Lower lobe of right lung (tissue), 2 donors: ENCODE data around the gene NXN. TPM values are rescaled to one million over a fixed set of nuclear protein-coding genes. Genes with fewer than 3 reads are reported as not detected.
A peak's percentile ranks its signal among the peaks of the same experiment; 100 is the strongest.
"Not testable (repeated sequence)": the region's sequence is repeated elsewhere in the genome, so short reads cannot be mapped to it uniquely, and the experiment has no call there.

ENCODE experiments used
- ATAC-seq, 2 donors: fragments of 200-7000 bp; cut with Tn5 transposase; one replicate each; pipeline ENCODE4 v1.9.1; 2020 to 2022; ENCODE audit warnings: mild to moderate bottlenecking in 2 of 2, moderate library complexity in 2 of 2
- DNase-seq: peaks from one replicate; pipeline ENCODE4 v3.0.0-alpha.2; 2020
- H3K27ac ChIP-seq: fragments of 200-600 bp; one replicate; pipeline ENCODE4 v1.8.0; 2022
- H3K27me3 ChIP-seq: fragments of 200-600 bp; one replicate; pipeline ENCODE4 v1.8.0; 2022; ENCODE audit warnings: low read depth
- H3K36me3 ChIP-seq: fragments of 200-600 bp; one replicate; pipeline ENCODE4 v1.8.0; 2022; ENCODE audit warnings: mild to moderate bottlenecking
- H3K4me1 ChIP-seq: fragments of 200-600 bp; one replicate; pipeline ENCODE4 v1.8.0; 2022
- H3K4me3 ChIP-seq: fragments of 200-600 bp; one replicate; pipeline ENCODE4 v1.8.0; 2022; ENCODE audit warnings: mild to moderate bottlenecking
- H3K9me3 ChIP-seq: fragments of 200-600 bp; one replicate; pipeline ENCODE4 v1.8.0; 2022
- intact Hi-C: fragments of 100-400 bp; cut with DNase I; formaldehyde crosslinking; loops from one replicate; pipeline ENCODE4 v1.11.0; 2022
- total RNA-seq: library from RNA; stranded (reverse); fragmentation: NEBNext Ultra II Directional; extraction: Animal tissue kit (Norgen Biotek cat#: 25700); gene quantifications from one replicate; pipeline ENCODE4 v1.2.1, GENCODE V29; 2021
- TF ChIP-seq, protein P1 (sequence below): fragments of 200-600 bp; IDR thresholded peaks from one replicate; pipeline ENCODE4 v1.8.0; 2022; ENCODE audit warnings: antibody characterized with exemption, mild to moderate bottlenecking
- donor health status: DM: no; HTN: yes; CAD: no; lungs with severe emphysema.

NXN gene
- total RNA-seq, 1 donor from 2014 or later: 42.6 TPM

DNA sequence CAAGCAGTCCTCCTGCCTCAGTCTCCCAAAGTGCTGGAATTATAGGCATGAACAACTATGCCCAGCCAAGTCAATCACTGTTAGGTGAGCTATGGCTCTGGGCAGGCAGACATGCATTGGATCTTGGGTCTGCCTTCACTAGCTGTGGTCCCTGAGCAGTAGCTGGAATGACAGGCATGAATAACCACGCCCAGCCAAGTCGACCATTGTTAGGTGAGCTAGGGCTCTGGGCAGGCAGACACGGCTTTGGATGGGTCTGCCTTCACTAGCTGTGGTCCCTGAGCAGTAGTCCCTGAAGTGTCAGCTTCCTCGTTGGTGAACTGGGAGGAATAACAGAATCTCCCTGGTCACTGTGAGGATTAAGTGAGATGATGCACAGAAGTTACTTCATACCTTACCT lies 191.0 kb downstream of the NXN start:
- Histone ChIP-seq H3K36me3 (peaks cover 58% of the 10 kb centered on the region), H3K4me1 (peaks cover 8% of the 10 kb centered on the region), H3K9me3 (no peaks in the 10 kb centered on the region), H3K27me3 (no peaks in the 10 kb centered on the region), H3K27ac (no peak overlapping the region), H3K4me3 (no peak overlapping the region)
- ATAC-seq (no peak), DNase-seq (no peak)
- intact Hi-C loops: no loop called here
- TF ChIP-seq, protein P1, sequence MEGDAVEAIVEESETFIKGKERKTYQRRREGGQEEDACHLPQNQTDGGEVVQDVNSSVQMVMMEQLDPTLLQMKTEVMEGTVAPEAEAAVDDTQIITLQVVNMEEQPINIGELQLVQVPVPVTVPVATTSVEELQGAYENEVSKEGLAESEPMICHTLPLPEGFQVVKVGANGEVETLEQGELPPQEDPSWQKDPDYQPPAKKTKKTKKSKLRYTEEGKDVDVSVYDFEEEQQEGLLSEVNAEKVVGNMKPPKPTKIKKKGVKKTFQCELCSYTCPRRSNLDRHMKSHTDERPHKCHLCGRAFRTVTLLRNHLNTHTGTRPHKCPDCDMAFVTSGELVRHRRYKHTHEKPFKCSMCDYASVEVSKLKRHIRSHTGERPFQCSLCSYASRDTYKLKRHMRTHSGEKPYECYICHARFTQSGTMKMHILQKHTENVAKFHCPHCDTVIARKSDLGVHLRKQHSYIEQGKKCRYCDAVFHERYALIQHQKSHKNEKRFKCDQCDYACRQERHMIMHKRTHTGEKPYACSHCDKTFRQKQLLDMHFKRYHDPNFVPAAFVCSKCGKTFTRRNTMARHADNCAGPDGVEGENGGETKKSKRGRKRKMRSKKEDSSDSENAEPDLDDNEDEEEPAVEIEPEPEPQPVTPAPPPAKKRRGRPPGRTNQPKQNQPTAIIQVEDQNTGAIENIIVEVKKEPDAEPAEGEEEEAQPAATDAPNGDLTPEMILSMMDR: no peak

DNA sequence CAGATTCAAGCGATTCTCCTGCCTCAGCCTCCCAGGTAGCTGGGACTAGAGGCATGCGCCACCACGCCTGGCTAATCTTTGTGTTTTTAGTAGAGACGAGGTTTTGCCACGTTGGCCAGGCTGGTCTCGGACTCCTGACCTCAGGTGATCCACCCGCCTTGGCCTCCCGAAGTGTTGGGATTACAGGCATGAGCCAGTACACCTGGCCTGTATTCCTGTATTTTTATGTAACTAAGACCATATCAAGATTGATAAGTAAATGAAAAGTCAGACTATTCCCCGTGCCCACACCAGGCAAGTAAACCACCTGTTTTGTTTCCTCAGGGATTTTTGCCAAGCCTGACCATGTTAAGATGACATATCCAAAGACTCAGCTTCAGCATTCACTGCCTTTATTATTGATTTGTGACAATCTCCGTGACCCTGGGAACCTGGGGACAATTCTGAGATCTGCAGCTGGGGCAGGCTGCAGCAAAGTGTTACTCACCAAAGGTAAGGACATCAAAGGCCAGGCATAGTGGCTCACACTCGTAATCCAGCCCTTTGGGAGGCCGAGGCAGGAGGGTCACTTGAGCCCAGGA lies 191.8 kb downstream of the NXN start:
- DNase-seq (peak; percentile 28), ATAC-seq (no peak)
- Histone ChIP-seq H3K27me3 (no peaks in the 10 kb centered on the region), H3K4me1 (peaks cover 16% of the 10 kb centered on the region), H3K9me3 (no peaks in the 10 kb centered on the region), H3K36me3 (peaks cover 57% of the 10 kb centered on the region), H3K4me3 (no peak overlapping the region), H3K27ac (no peak overlapping the region)
- TF ChIP-seq, protein P1: no peak
- intact Hi-C loops: no loop called here

DNA sequence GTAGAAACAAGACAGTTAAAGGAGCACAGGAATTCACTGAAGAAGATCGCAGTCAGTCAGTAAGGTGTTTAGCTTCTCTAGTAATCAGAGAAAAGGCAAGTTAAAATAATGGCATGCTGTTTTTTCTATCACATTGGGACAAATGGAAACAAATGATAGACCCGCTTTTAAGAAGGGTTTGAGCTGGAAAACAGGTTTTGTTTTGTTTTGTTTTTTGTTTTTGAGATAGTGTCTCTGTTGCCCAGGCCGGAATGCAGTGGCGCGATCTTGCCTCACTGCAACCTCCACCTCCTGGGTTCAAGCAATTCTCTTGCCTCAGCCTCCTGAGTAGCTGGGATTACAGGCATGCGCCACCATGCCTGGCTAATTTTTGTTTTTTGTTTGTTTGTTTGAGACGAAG lies 193.7 kb downstream of the NXN start:
- ATAC-seq, H3K27ac ChIP-seq, intact Hi-C loops, H3K4me3 ChIP-seq, H3K27me3 ChIP-seq, H3K9me3 ChIP-seq, DNase-seq: not testable (repeated sequence)
- peaks cover 26% of the 10 kb centered on the region for H3K4me1 ChIP-seq
- H3K36me3 ChIP-seq: peaks cover 42% of the 10 kb centered on the region

DNA sequence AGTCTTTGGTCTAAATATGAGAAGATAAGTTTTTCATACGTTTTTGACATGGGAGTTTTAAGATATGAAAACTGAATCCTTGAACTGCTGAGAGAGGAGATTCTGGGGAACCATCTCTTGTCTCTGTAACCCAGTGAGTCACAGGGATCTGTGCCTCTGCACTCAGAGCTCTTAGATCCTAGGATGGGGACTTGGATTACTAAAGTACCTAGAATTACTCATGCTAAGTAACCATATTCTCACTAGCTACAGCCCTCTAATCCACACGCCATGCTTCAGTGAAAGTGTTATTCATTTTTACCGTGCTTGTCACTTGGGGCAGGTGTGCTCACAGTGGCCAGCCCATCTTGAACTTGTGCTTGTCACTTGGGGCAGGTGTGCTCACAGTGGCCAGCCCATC lies 195.4 kb downstream of the NXN start:
- TF ChIP-seq, protein P1: no peak
- Histone ChIP-seq H3K36me3 (peaks cover 30% of the 10 kb centered on the region), H3K27ac (no peak overlapping the region), H3K9me3 (no peaks in the 10 kb centered on the region), H3K4me3 (no peak overlapping the region), H3K27me3 (no peaks in the 10 kb centered on the region), H3K4me1 (peaks cover 29% of the 10 kb centered on the region)
- no peak for DNase-seq
- intact Hi-C loops: no loop called here
- ATAC-seq: no peak

GRCh38 chr17:781805-782731 lies 197.5 kb downstream of the NXN start, which contains the start of the genes GLOD4 and MRM3:
GLOD4 (minus strand) TSS chr17:782280; CDS start chr17:782255, 25 bp downstream.
MRM3 (plus strand) TSS chr17:782353; CDS start chr17:782379, 26 bp downstream.
- Histone ChIP-seq H3K4me3 (peak within 1 kb of the TSS; percentile 92), H3K36me3 (peaks cover 28% of the 10 kb centered on the region), H3K4me1 (peaks cover 29% of the 10 kb centered on the region), H3K9me3 (no peaks in the 10 kb centered on the region), H3K27me3 (no peaks in the 10 kb centered on the region), H3K27ac (peak within 1 kb of the TSS; percentile 85)
- DNase-seq (peak; percentile 96), ATAC-seq (peak; percentile 98)
- TF ChIP-seq, protein P1: peak; percentile 21
- intact Hi-C loops: no loop called here

DNA sequence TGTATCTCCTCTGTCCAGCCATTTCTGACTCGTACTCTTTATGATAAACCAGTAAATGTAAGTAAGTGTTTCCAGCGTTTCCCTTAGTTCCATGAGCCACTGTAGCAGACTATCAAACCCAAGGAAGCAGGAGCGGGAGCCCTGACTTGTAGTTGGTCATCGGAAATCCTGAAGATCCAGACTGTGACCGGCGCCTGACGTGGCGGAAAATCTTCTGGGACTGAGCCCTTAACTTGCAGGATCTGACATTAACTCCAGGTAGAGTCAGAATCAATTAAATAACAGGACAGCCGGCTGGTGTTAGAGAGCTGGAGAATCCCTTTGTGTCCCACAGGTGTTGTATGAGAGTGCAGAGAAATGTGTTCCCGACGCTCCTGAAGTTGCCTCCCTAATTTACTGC lies 201.5 kb downstream of the NXN start:
- ATAC-seq (no peak), DNase-seq (no peak)
- H3K4me3 ChIP-seq: no peak overlapping the region
- H3K27ac ChIP-seq: no peak overlapping the region
- intact Hi-C loops: no loop called here
- peaks cover 58% of the 10 kb centered on the region for H3K36me3 ChIP-seq
- peaks cover 17% of the 10 kb centered on the region for H3K4me1 ChIP-seq
- TF ChIP-seq, protein P1: no peak
- no peaks in the 10 kb centered on the region for H3K27me3 ChIP-seq
- no peaks in the 10 kb centered on the region for H3K9me3 ChIP-seq
